HG02610 (cell line): ENCODE results near the gene SERTM2.
"Not testable (repeated sequence)": the region's sequence is repeated elsewhere in the genome, so short reads cannot be mapped to it uniquely, and the experiment has no call there.

ENCODE experiments used
- ATAC-seq: cut with Tn5 transposase; IDR thresholded peaks from one replicate; pipeline ENCODE4 v1.9.1; 2021; ENCODE audit warnings: mild to moderate bottlenecking, moderate library complexity; ENCODE audit not compliant: unreplicated experiment

SERTM2 gene

DNA sequence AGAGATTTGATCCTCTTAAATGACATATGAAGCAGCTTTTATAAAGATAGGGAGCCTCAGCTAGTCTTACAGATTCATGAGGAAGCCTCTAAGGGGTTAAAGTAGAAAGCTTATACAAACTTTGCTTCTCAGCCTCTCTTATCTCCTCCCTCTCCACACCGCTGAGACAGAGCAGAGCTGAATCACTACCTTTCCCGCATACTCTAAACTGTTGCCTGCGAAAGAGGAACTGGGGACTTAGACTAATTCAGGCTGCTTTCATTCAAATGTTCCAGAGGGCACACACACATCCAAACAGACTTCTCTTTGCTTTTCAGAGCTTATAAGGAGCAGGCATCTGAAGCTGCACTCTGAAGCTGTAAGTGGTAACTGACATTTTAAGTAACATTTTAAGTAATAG, at the start of gene SERTM2:
SERTM2 (plus strand) TSS at position 169 of the 400 bp plus-strand sequence. CDS start 7,213 bp downstream, outside the sequence.
- peak; percentile 84 for ATAC-seq

DNA sequence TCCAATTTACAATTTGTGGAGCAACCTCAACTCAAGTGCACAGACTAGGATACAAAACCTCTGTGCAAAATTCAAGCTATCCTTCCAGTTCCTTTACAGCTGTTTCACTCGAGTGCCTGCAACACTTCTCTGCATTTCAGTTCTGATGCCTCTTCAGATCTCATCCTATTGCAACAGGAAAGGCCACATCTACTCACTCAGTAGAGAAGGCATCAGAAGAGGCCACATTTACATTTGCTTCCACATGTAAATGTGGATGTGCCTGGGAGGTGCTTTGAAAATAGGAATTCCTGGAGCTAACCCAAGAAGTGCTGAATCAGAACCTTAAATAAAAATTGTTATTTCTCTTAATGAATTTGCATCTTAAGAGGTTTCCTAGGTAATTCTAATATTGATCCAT, 45.8 kb upstream of the SERTM2 start:
- no peak for ATAC-seq

GRCh38 chrX:111467896-111468295, 43.5 kb upstream of the SERTM2 start:
- no peak for ATAC-seq

DNA sequence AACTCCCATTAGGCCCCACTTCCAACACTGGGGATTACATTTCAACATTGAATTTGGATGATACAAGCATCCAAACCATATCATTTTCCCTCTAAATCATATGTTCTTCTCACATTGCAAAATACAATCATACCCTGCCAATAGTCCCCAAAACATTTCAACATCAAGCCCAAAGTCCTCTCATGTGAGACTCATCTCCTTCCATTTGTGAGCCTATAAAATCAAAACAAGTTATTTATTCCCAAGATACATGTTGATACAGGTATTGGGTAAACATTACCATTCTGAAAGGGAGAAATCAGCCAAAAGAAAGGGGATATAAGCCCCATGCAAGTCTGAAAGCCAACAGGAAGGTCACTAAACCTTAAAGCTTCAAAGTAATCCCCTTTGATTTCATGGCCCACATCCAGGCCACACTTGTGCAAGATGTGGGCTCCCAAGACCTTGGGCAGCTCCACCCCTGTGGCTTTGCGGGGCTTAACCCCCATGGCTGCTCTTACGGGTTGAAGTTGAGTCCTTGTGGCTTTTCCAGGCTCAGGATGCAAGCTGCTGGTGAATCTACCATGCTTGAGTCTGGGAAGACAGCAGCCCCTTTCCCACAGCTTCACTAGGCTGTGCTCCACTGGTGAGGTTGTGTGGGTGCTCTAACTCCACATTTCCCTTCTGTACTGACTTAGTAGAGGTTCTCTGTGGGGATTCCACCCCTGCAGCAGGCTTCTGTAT, 40.6 kb upstream of the SERTM2 start:
- ATAC-seq = no peak

DNA sequence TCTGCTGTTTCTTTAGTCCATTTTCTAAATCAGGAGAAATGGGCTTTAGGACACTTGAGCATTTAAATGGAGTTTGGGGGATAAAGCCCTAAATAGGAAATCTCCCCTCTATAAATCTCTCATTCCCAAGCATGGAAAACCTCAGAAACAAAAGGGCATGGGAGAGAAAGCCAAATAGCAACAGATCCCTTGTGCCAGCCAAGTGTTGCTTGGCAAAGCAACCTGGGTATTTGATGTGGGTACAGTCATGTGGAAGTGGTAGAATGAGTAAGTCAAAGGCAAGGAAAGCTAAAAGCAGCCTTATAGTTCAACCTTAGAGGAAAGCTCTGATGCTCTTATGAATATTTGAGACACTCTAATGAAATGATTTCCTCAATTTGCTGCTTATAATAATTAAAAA, 29.5 kb upstream of the SERTM2 start:
- ATAC-seq = no peak

DNA sequence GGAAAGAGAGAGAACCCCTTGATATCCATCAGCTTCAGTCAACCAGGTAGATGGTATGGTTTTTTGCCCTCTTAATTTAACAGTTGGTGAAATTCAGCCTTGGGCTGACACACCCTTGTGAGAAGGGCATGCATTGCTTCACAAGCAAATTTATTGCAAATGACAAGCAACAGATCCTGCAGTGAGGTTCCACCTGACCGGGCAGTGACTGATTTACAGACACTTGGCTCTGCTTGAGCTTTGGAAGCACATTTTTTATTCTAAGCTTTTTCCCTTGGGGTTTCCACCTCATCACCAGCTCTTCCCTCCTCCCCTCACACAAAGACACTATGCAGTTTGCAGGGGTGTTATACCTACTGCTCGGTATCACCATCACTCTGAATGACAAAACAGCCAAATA, 28.3 kb upstream of the SERTM2 start:
- ATAC-seq = no peak

DNA sequence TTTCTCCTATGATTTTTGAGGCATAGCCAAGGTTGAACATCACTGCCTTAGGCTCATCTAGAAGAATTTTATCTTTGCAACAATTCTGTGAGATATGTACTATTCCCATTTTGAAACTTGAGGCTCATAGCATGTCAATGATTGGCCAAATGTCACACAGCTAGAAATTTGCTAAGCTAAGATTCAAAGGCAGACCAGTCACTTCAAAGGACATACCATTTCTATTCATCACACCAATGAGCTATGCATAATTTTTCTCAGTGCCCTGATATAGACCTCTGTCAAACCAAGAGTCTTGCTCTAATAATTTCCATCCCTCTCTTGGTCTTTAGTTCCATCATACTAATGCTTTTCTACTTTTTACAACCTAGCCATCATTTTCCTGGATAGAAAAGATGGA, 27.6 kb upstream of the SERTM2 start:
- ATAC-seq = no peak

- no peak for ATAC-seq
Observed at GRCh38 chrX:111490688-111491087, 20.8 kb upstream of the SERTM2 start.

DNA sequence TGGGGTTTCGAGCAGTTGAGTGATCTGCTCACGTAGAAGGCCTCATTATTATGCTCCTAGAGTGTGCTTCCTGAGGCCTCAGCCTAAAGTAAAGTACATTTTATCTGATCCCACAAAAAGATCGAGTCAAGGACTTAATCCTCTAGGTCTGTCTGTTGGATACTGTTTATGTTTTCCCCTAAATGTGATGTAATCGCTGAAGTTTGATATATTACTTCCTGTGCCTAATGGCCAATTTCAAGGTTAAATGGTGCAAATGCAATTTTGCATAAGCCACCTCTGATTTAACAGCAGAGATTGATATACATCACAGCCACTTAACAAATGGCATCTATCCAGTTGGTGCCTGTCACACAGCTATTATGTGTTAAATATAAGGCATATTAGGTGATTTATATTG, 19.4 kb upstream of the SERTM2 start:
- no peak for ATAC-seq

DNA sequence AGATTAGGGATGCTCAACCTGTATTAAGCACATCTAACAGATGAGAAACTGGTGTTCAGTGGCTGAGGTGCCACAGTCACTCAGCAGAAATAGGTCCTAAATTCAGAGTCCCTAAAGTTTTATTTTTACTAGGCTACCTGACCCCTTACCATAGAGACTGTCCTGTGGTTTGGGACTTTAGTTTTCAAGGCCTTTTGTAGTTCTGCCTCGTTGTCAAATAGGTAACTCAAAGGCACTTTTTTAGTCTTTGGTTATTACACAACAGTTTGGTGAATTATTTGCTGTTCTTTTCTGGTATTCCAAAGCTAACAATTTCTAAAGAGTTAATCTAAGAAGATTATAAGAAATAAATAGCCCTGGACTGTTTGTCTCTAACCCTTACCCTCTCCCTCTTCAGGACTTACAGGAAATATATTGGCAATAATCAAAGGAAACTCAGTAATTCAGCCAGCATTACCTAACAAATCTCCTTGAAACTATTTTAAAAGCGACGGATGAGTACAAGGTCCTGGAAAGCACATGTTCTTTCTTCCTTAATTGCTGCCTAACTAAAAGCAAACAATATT, 12.8 kb upstream of the SERTM2 start:
- no peak for ATAC-seq

DNA sequence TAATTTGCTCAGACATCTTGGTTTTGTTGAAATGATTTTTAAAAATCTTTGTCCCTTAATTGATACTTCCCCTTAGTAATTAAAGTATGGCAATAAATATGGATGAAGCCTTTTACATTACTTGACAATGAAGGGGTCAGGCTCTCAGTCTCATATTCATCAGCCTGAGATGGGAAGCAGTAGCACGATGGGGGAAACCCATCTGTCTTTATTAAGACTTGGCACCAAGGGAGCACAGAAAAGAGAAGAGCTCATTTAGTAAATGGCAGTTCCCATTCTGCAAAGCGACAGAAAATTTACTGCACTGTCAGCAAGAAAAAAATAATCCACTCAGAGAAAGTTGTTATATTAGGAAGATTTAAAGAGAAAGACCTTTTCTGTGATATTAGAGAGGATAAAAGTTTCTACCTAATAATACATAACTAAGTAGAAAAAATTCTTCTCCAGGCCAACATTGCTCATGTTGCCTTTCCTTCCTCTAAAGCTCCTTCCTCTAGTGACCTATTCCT, 7.9 kb upstream of the SERTM2 start:
- no peak for ATAC-seq

GRCh38 chrX:111504941-111505340, 6.5 kb upstream of the SERTM2 start:
- ATAC-seq = no peak

DNA sequence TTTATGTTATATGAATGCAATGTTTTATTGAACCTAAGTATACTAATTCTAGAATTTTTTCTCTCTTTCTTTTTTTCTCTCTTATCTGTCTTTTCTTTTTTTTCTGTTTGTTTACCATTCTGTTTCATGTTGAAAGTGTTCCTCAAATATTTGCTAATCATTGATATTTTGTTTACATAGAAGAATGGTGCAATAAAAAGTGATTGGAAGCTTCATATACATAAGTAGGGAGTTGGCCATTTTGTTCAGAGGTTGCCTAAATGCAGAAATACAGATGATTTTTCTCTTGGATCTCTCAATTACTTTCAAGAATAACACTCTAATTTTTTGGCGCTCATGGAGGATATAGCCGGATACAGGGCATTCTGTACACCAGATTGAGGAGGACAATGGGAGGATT, 5.7 kb upstream of the SERTM2 start:
- no peak for ATAC-seq

- no peak for ATAC-seq
Observed at GRCh38 chrX:111506826-111507225, 4.6 kb upstream of the SERTM2 start.

GRCh38 chrX:111507933-111508332, 3.5 kb upstream of the SERTM2 start:
- ATAC-seq = no peak

DNA sequence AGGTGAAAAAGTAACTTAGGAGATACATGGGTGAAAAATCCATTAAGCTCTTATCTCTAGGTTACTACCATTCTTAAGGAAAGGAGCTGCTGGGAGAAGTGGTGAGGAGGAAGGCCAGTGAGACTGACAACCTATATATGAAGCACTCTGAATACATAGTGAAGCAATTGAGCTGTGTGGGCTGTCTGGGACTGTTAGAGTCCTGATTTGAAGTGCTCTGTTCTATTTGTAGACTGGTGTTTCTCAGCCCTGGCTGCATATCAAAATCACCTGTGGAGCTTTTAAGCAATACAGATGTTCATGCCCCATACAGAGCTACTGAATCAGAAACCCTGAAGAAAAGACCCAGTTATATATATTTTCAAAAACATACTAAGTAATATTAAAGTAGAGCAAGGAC, 3.9 kb downstream of the SERTM2 start:
- ATAC-seq = no peak

GRCh38 chrX:111518667-111519066, 7.2 kb downstream of the SERTM2 start:
- no peak for ATAC-seq

- ATAC-seq = no peak
Observed at GRCh38 chrX:111519215-111519614, 7.8 kb downstream of the SERTM2 start.

GRCh38 chrX:111520506-111520905, 9.1 kb downstream of the SERTM2 start:
- no peak for ATAC-seq

DNA sequence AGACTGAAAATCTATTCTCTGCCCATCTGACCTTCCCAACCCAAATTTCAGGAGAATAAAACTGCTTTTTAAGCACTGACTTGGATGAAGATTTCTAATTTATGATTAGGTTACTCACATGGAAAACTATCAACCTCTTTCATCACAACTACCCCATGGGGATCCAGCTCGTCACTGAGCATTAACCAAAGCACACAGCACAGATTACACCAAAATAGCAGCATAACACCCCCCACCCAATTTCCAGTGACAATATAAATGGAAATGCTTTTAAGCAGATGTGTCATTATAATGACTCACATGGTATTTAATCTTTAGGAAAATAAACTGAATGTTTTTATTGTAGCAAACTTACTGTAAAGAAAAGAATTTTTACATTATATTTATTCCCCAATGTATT, 9.7 kb downstream of the SERTM2 start:
- no peak for ATAC-seq

GRCh38 chrX:111543212-111543741, 31.8 kb downstream of the SERTM2 start:
- no peak for ATAC-seq

DNA sequence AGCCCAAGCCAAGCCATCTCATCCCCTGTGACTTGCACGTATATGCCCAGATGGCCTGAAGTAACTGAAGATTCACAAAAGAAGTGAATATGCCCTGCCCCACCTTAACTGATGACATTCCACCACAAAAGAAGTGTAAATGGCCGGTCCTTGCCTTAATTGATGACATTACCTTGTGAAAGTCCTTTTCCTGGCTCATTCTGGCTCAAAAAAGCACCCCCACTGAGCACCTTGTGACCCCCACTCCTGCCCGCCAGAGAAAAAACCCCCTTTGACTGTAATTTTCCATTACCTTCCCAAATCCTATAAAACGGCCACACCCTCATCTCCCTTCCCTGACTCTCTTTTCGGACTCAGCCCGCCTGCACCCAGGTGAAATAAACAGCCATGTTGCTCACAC, 37.8 kb downstream of the SERTM2 start:
- not testable (repeated sequence) for ATAC-seq
